Measurements from ENCODE around the gene RERG.

RERG gene

GRCh38 chr12:15173142-15173541, 48.1 kb downstream of the RERG start:
- TF ChIP-seq EP300 (IDR thresholded peaks at IDR 0.05; ENCODE audit: borderline replicate concordance) (no peak), CREB1 (IDR thresholded peaks at IDR 0.05; ENCODE audit: low read depth) (no peak), RAD21 (IDR thresholded peaks at IDR 0.05; ENCODE audit: low read depth) (no peak), EGR1 (IDR thresholded peaks at IDR 0.05) (no peak), ZBTB7A (IDR thresholded peaks at IDR 0.05; ENCODE audit: low read depth) (no peak), TCF12 (IDR thresholded peaks at IDR 0.05; ENCODE audit: low read depth) (no peak), CEBPB (IDR thresholded peaks at IDR 0.05) (no peak), TEAD4 (IDR thresholded peaks at IDR 0.05) (no peak), FOXM1 (IDR thresholded peaks at IDR 0.05; ENCODE audit: borderline replicate concordance, low read depth) (no peak), YY1 (IDR thresholded peaks at IDR 0.05; ENCODE audit: low read depth) (no peak), TAF1 (IDR thresholded peaks at IDR 0.05; ENCODE audit: low read depth) (no peak), NFIC (IDR thresholded peaks at IDR 0.05) (no peak), MAX (IDR thresholded peaks at IDR 0.05) (no peak)
- TF ChIP-seq, protein P1, sequence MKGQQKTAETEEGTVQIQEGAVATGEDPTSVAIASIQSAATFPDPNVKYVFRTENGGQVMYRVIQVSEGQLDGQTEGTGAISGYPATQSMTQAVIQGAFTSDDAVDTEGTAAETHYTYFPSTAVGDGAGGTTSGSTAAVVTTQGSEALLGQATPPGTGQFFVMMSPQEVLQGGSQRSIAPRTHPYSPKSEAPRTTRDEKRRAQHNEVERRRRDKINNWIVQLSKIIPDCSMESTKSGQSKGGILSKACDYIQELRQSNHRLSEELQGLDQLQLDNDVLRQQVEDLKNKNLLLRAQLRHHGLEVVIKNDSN (IDR thresholded peaks at IDR 0.05): no peak
- TF ChIP-seq, protein P2, sequence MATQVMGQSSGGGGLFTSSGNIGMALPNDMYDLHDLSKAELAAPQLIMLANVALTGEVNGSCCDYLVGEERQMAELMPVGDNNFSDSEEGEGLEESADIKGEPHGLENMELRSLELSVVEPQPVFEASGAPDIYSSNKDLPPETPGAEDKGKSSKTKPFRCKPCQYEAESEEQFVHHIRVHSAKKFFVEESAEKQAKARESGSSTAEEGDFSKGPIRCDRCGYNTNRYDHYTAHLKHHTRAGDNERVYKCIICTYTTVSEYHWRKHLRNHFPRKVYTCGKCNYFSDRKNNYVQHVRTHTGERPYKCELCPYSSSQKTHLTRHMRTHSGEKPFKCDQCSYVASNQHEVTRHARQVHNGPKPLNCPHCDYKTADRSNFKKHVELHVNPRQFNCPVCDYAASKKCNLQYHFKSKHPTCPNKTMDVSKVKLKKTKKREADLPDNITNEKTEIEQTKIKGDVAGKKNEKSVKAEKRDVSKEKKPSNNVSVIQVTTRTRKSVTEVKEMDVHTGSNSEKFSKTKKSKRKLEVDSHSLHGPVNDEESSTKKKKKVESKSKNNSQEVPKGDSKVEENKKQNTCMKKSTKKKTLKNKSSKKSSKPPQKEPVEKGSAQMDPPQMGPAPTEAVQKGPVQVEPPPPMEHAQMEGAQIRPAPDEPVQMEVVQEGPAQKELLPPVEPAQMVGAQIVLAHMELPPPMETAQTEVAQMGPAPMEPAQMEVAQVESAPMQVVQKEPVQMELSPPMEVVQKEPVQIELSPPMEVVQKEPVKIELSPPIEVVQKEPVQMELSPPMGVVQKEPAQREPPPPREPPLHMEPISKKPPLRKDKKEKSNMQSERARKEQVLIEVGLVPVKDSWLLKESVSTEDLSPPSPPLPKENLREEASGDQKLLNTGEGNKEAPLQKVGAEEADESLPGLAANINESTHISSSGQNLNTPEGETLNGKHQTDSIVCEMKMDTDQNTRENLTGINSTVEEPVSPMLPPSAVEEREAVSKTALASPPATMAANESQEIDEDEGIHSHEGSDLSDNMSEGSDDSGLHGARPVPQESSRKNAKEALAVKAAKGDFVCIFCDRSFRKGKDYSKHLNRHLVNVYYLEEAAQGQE (IDR thresholded peaks at IDR 0.05; ENCODE audit: low read depth): no peak

GRCh38 chr12:15172060-15172822, 49.0 kb downstream of the RERG start:
- TF ChIP-seq ZBTB7A (IDR thresholded peaks at IDR 0.05; ENCODE audit: low read depth) (no peak), TCF12 (IDR thresholded peaks at IDR 0.05; ENCODE audit: low read depth) (no peak), TAF1 (IDR thresholded peaks at IDR 0.05; ENCODE audit: low read depth) (no peak), FOXM1 (IDR thresholded peaks at IDR 0.05; ENCODE audit: borderline replicate concordance, low read depth) (no peak), CREB1 (IDR thresholded peaks at IDR 0.05; ENCODE audit: low read depth) (no peak), RAD21 (IDR thresholded peaks at IDR 0.05; ENCODE audit: low read depth) (no peak), YY1 (IDR thresholded peaks at IDR 0.05; ENCODE audit: low read depth) (no peak), MAX (IDR thresholded peaks at IDR 0.05) (no peak), TEAD4 (IDR thresholded peaks at IDR 0.05) (no peak), EGR1 (IDR thresholded peaks at IDR 0.05) (no peak), CEBPB (IDR thresholded peaks at IDR 0.05) (no peak)

DNA sequence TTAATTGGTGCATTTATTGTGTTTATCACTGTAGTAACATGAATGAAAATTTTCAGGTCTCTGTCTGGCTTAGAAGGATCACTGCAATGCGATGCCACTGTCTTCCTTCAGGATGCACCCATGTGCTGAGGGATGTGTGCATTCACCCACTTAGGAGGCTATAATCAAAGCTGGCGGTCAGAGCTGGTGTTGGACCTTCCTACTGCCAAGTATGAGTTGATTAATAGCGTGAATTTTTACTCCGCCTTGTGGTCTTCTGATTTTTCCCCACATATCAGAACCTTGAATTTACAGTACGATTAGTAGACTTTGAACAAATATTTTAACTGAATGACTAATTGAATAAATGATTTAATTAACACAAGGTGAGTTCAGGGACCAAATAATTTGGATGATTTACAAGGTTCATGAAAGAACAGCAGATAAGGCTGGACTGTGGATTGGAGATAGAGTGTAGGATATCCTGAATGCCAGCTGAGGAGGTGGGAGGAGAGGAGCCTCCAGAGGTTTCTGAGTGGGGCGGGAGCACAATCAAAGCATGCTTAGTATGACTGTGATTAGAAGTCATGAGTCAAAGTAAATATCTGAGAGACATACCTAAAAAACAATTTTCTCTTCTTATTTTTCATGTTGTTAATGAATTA, 50.1 kb downstream of the RERG start:
- no peak for TF ChIP-seq FOXM1 (IDR thresholded peaks at IDR 0.05; ENCODE audit: borderline replicate concordance, low read depth)
- TF ChIP-seq ZBTB7A (IDR thresholded peaks at IDR 0.05; ENCODE audit: low read depth): no peak
- TF ChIP-seq EGR1 (IDR thresholded peaks at IDR 0.05): no peak
- TF ChIP-seq CEBPB (IDR thresholded peaks at IDR 0.05): no peak
- TF ChIP-seq, protein P2 (IDR thresholded peaks at IDR 0.05; ENCODE audit: low read depth): no peak
- no peak for TF ChIP-seq MAX (IDR thresholded peaks at IDR 0.05)
- no peak for TF ChIP-seq YY1 (IDR thresholded peaks at IDR 0.05; ENCODE audit: low read depth)
- no peak for TF ChIP-seq NFIC (IDR thresholded peaks at IDR 0.05)
- no peak for TF ChIP-seq CREB1 (IDR thresholded peaks at IDR 0.05; ENCODE audit: low read depth)

DNA sequence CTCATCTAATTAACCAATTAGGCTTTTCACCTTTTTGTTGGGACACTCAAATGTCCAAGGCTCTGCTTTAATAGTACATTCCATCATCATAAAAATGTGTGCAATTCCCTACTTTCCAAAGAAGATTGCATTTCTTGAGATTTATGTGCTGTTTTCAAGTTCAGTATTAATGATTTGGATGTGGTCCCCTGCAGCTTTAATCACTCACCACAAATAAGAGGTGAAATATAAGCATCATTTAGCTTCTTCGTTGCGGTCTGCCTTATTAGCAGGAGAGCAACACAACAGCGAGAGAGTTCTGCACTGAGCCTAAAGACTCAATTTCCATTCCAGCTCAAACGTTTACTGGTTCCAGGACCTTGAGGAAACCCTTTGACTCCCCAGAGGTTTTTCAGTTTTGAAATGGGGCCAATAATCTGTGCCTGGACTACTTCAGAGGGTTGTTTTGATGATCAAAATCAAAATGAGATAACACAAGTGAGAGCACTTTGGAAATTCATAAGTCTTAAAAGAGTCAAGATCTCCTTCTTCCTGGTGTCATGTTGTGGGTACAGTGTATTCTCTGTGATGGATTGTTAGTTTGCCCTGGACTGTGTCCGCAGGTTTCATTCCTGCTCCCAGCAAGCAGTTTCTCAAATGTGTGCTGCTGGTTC, 53.1 kb downstream of the RERG start:
- no peak for TF ChIP-seq MAX (IDR thresholded peaks at IDR 0.05)
- no peak for TF ChIP-seq FOXM1 (IDR thresholded peaks at IDR 0.05; ENCODE audit: borderline replicate concordance, low read depth)
- TF ChIP-seq TAF1 (IDR thresholded peaks at IDR 0.05; ENCODE audit: low read depth): no peak
- no peak for TF ChIP-seq YY1 (IDR thresholded peaks at IDR 0.05; ENCODE audit: low read depth)
- no peak for TF ChIP-seq CEBPB (IDR thresholded peaks at IDR 0.05)
- no peak for TF ChIP-seq ZBTB7A (IDR thresholded peaks at IDR 0.05; ENCODE audit: low read depth)
- TF ChIP-seq EP300 (IDR thresholded peaks at IDR 0.05; ENCODE audit: borderline replicate concordance): no peak
- TF ChIP-seq, protein P2 (IDR thresholded peaks at IDR 0.05; ENCODE audit: low read depth): no peak
- TF ChIP-seq CREB1 (IDR thresholded peaks at IDR 0.05; ENCODE audit: low read depth): no peak
- TF ChIP-seq, protein P1 (IDR thresholded peaks at IDR 0.05): no peak
- no peak for TF ChIP-seq RAD21 (IDR thresholded peaks at IDR 0.05; ENCODE audit: low read depth)
- TF ChIP-seq TEAD4 (IDR thresholded peaks at IDR 0.05): no peak
- TF ChIP-seq TCF12 (IDR thresholded peaks at IDR 0.05; ENCODE audit: low read depth): no peak
- no peak for TF ChIP-seq EGR1 (IDR thresholded peaks at IDR 0.05)
- TF ChIP-seq NFIC (IDR thresholded peaks at IDR 0.05): no peak
